ENCODE data around the gene APOM.

Gene APOM

DNA sequence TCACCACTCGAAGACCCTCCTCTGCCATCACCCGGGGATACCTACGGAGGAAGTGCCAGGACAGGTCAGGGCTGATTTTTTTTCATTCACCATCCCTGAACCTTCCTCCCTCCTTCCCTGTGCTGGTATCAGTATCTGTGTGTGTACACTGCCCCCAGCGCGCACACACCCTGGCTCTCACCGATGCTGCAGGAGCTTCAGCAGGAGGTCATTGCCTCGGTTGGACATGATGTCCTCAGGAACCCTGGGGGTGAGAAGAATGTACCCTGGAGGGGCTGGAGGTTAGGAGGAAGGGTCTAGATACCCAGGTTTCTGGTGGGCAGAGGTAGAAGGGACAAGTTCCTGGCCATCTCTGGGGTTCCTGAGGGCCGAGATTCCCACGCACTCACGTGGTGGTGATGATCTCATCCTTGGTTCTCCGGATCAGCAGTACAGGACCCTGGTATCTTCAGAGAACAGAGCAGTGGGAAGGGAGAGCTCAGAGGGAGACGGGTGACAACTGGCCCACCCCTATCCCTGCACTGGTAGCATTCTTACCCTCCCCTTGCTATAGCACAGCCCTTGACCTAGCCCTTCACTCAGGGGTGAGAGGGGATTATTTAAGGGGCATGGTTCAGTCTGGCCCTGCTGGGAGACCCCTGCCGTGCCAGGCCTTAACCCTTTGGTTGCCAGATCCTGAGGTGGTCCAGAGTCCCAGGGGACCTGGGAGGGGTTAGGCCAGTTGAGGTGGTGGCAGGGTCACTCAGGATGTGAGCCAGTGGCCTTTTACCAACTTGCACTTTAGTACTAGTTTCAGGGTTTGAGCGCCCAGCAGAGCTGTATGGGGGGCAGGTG lies 32.4 kb downstream of the APOM start:
- CTCF ChIA-PET, result interaction anchor here (0.6 to 4.6 kb wide), 5 partner anchors 8 to 82 kb away, joined by 3 to 24 read pairs (median 3); partner anchors contain the start of genes GPANK1 and LY6G5C
- TF ChIP-seq, protein P1, sequence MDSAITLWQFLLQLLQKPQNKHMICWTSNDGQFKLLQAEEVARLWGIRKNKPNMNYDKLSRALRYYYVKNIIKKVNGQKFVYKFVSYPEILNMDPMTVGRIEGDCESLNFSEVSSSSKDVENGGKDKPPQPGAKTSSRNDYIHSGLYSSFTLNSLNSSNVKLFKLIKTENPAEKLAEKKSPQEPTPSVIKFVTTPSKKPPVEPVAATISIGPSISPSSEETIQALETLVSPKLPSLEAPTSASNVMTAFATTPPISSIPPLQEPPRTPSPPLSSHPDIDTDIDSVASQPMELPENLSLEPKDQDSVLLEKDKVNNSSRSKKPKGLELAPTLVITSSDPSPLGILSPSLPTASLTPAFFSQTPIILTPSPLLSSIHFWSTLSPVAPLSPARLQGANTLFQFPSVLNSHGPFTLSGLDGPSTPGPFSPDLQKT (IDR thresholded peaks at IDR 0.05; ENCODE audit: borderline replicate concordance, low read depth, low read length), result no peak
- TF ChIP-seq, protein P2, sequence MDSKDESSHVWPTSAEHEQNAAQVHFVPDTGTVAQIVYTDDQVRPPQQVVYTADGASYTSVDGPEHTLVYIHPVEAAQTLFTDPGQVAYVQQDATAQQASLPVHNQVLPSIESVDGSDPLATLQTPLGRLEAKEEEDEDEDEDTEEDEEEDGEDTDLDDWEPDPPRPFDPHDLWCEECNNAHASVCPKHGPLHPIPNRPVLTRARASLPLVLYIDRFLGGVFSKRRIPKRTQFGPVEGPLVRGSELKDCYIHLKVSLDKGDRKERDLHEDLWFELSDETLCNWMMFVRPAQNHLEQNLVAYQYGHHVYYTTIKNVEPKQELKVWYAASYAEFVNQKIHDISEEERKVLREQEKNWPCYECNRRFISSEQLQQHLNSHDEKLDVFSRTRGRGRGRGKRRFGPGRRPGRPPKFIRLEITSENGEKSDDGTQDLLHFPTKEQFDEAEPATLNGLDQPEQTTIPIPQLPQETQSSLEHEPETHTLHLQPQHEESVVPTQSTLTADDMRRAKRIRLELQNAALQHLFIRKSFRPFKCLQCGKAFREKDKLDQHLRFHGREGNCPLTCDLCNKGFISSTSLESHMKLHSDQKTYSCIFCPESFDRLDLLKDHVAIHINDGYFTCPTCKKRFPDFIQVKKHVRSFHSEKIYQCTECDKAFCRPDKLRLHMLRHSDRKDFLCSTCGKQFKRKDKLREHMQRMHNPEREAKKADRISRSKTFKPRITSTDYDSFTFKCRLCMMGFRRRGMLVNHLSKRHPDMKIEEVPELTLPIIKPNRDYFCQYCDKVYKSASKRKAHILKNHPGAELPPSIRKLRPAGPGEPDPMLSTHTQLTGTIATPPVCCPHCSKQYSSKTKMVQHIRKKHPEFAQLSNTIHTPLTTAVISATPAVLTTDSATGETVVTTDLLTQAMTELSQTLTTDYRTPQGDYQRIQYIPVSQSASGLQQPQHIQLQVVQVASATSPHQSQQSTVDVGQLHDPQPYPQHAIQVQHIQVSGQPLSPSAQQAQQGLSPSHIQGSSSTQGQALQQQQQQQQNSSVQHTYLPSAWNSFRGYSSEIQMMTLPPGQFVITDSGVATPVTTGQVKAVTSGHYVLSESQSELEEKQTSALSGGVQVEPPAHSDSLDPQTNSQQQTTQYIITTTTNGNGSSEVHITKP (tag by site-specific recombination; IDR thresholded peaks at IDR 0.05), result peak; percentile 50; the same call in 1 of the 2 replicates
- peak; percentile 62 for TF ChIP-seq ZNF600 (tag by site-specific recombination; IDR thresholded peaks at IDR 0.05)
- TF ChIP-seq ZNF2 (tag by site-specific recombination; IDR thresholded peaks at IDR 0.05), result no peak
- TF ChIP-seq, protein P3, sequence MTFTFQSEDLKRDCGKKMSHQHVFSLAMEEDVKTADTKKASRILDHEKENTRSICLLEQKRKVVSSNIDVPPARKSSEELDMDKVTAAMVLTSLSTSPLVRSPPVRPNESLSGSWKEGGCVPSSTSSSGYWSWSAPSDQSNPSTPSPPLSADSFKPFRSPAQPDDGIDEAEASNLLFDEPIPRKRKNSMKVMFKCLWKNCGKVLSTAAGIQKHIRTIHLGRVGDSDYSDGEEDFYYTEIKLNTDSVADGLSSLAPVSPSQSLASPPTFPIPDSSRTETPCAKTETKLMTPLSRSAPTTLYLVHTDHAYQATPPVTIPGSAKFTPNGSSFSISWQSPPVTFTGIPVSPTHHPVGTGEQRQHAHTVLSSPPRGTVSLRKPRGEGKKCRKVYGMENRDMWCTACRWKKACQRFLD (tag by site-specific recombination; IDR thresholded peaks at IDR 0.05), result no peak
- no peak for TF ChIP-seq ZNF391 (tag by site-specific recombination; IDR thresholded peaks at IDR 0.05; ENCODE audit: borderline replicate concordance, low read depth)
- TF ChIP-seq TRIM28 (IDR thresholded peaks at IDR 0.05; ENCODE audit: borderline replicate concordance, low read length), result no peak
- TF ChIP-seq, protein P4, sequence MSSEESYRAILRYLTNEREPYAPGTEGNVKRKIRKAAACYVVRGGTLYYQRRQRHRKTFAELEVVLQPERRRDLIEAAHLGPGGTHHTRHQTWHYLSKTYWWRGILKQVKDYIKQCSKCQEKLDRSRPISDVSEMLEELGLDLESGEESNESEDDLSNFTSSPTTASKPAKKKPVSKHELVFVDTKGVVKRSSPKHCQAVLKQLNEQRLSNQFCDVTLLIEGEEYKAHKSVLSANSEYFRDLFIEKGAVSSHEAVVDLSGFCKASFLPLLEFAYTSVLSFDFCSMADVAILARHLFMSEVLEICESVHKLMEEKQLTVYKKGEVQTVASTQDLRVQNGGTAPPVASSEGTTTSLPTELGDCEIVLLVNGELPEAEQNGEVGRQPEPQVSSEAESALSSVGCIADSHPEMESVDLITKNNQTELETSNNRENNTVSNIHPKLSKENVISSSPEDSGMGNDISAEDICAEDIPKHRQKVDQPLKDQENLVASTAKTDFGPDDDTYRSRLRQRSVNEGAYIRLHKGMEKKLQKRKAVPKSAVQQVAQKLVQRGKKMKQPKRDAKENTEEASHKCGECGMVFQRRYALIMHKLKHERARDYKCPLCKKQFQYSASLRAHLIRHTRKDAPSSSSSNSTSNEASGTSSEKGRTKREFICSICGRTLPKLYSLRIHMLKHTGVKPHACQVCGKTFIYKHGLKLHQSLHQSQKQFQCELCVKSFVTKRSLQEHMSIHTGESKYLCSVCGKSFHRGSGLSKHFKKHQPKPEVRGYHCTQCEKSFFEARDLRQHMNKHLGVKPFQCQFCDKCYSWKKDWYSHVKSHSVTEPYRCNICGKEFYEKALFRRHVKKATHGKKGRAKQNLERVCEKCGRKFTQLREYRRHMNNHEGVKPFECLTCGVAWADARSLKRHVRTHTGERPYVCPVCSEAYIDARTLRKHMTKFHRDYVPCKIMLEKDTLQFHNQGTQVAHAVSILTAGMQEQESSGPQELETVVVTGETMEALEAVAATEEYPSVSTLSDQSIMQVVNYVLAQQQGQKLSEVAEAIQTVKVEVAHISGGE (tag by site-specific recombination; conservative IDR thresholded peaks at IDR 0.05; ENCODE audit: low read depth), result no peak
- no peak for TF ChIP-seq GFI1B (tag by site-specific recombination; IDR thresholded peaks at IDR 0.05)
- TF ChIP-seq ZIC2 (tag by site-specific recombination; IDR thresholded peaks at IDR 0.05), result 0 out of 2 replicates have a peak, but pooled peaks have one; percentile 13
- TF ChIP-seq ZNF19 (tag by site-specific recombination; IDR thresholded peaks at IDR 0.05; ENCODE audit: low read depth), result no peak
- TF ChIP-seq ZNF623 (tag by site-specific recombination; IDR thresholded peaks at IDR 0.05), result no peak
- no peak overlapping the region for H3K4me3 ChIP-seq (ENCODE audit: low read depth, low read length)
- no peaks in the 10 kb centered on the region for H3K9me3 ChIP-seq (ENCODE audit: control insufficient read depth, insufficient read depth, low read depth, low read length)
- no peaks in the 10 kb centered on the region for H3K4me1 ChIP-seq (ENCODE audit: control insufficient read depth, insufficient read depth, low read length)
- H3K36me3 ChIP-seq (ENCODE audit: control insufficient read depth in 2 of 2, insufficient read depth in 1 of 2, low read length in 2 of 2), result peaks cover 0 to 66% of the 10 kb centered on the region in 2 experiments; a peak in 1 of 3 replicates
- POLR2A ChIA-PET, result interaction anchor here (0.5 to 1.4 kb wide), 6 partner anchors 15 to 440 kb away, joined by 3 to 10 read pairs (median 4); partner anchors contain the start of genes ABHD16A, ATF6B and HSPA1B
- no peak overlapping the region for H3K27ac ChIP-seq (ENCODE audit: extremely low read depth, low read depth, low read length)

All from HEK293 (cell line).